DND-41 (cell line): ENCODE data around the gene CTTNBP2.

ENCODE experiments used
- ATAC-seq: fragments of 200-7000 bp; cut with Tn5 transposase; 3 replicates; pipeline ENCODE4 v1.9.1; 2021; ENCODE audit warnings: low read depth; ENCODE audit not compliant: insufficient read depth
- DNase-seq: peaks from one replicate; pipeline ENCODE4 v3.0.0-alpha.2; 2020
- H2AFZ ChIP-seq: 2 replicates; pipeline ENCODE4 v1.6.0; 2012; ENCODE audit warnings: low read depth, low read length
- H3K27ac ChIP-seq: 2 replicates; pipeline ENCODE4 v1.5.1; 2012; ENCODE audit warnings: low read length, inconsistent platforms
- H3K27me3 ChIP-seq: fragments of 200-600 bp; sonication (generic); 2 replicates; pipeline ENCODE4 v1.6.0; 2012; ENCODE audit warnings: low read length, mild to moderate bottlenecking, inconsistent platforms; ENCODE audit not compliant: insufficient read depth, poor library complexity
- H3K36me3 ChIP-seq: 2 replicates; pipeline ENCODE4 v1.5.1; 2012; ENCODE audit warnings: low read length, inconsistent platforms; ENCODE audit not compliant: insufficient read depth
- H3K4me1 ChIP-seq: 2 replicates; pipeline ENCODE4 v1.5.1; 2012; ENCODE audit warnings: mild to moderate bottlenecking, low read length; ENCODE audit not compliant: insufficient read depth
- H3K4me2 ChIP-seq: 2 replicates; pipeline ENCODE4 v1.6.0; 2012; ENCODE audit warnings: mild to moderate bottlenecking, moderate library complexity, low read length, inconsistent platforms; ENCODE audit not compliant: insufficient read depth
- H3K4me3 ChIP-seq, 2 experiments: fragments of 200-600 bp in 1 of 2; shearing (Covaris generic) in 1 of 2; 2 replicates each; pipeline ENCODE4 v1.5.1; 2012 to 2016; ENCODE audit warnings: inconsistent platforms in 2 of 2, low read length in 2 of 2, mild to moderate bottlenecking in 2 of 2, low read depth in 1 of 2, moderate library complexity in 1 of 2
- H3K79me2 ChIP-seq: 2 replicates; pipeline ENCODE4 v1.6.0; 2012; ENCODE audit warnings: low read length, inconsistent platforms; ENCODE audit not compliant: insufficient read depth
- H3K9ac ChIP-seq: 2 replicates; pipeline ENCODE4 v1.6.0; 2012; ENCODE audit warnings: low read depth, mild to moderate bottlenecking, inconsistent platforms, low read length, moderate library complexity
- H3K9me3 ChIP-seq: 2 replicates; pipeline ENCODE4 v1.5.1; 2012; ENCODE audit warnings: low read length, moderate library complexity, mild to moderate bottlenecking, inconsistent platforms; ENCODE audit not compliant: insufficient read depth, severe bottlenecking
- H4K20me1 ChIP-seq: 2 replicates; pipeline ENCODE4 v1.6.0; 2012; ENCODE audit warnings: low read length; ENCODE audit not compliant: insufficient read depth
- EZH2 ChIP-seq: IDR thresholded peaks from 3 replicates; pipeline ENCODE4 v1.6.1; 2012; ENCODE audit warnings: borderline replicate concordance, low read depth, mild to moderate bottlenecking, moderate library complexity, low read length, inconsistent platforms; ENCODE audit not compliant: severe bottlenecking
- TF ChIP-seq, protein P1 (sequence below): IDR thresholded peaks from 2 replicates; pipeline ENCODE4 v1.5.1; 2012; ENCODE audit warnings: borderline replicate concordance, low read length, moderate library complexity, mild to moderate bottlenecking; ENCODE audit not compliant: poor library complexity, severe bottlenecking; ENCODE audit errors: extremely low read depth

CTTNBP2 gene

DNA sequence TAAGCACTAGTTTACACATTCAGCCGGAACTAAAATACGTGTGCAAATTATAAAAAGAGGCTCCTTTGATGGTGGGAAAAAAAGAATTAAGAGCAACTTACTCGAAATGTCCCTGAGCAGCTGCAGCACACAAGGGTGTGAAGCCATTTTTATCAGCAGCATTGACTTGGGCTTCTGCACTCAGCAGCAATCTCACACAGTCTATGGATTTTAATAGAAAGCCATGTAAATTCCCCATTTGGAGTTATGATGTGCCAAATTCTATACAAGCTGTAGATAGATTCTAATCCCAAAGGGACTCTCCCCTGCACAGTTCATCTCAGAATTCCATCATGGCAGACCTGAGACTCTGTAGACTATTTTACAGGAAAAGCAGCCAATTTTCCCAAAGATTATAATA, 90.5 kb downstream of the CTTNBP2 start:
- ATAC-seq = no peak
- Histone ChIP-seq H3K9ac (no peak overlapping the region), H3K36me3 (no peaks in the 10 kb centered on the region), H3K27me3 (peaks cover 8% of the 10 kb centered on the region), H3K27ac (no peak overlapping the region), H3K9me3 (no peaks in the 10 kb centered on the region), H3K79me2 (no peaks in the 10 kb centered on the region), H3K4me1 (no peaks in the 10 kb centered on the region), H3K4me3 (no peak overlapping the region), H3K4me2 (no peak overlapping the region), H4K20me1 (no peaks in the 10 kb centered on the region), H2AFZ (no peak overlapping the region)
- DNase-seq = no peak
- TF ChIP-seq, protein P1, sequence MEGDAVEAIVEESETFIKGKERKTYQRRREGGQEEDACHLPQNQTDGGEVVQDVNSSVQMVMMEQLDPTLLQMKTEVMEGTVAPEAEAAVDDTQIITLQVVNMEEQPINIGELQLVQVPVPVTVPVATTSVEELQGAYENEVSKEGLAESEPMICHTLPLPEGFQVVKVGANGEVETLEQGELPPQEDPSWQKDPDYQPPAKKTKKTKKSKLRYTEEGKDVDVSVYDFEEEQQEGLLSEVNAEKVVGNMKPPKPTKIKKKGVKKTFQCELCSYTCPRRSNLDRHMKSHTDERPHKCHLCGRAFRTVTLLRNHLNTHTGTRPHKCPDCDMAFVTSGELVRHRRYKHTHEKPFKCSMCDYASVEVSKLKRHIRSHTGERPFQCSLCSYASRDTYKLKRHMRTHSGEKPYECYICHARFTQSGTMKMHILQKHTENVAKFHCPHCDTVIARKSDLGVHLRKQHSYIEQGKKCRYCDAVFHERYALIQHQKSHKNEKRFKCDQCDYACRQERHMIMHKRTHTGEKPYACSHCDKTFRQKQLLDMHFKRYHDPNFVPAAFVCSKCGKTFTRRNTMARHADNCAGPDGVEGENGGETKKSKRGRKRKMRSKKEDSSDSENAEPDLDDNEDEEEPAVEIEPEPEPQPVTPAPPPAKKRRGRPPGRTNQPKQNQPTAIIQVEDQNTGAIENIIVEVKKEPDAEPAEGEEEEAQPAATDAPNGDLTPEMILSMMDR = no peak

DNA sequence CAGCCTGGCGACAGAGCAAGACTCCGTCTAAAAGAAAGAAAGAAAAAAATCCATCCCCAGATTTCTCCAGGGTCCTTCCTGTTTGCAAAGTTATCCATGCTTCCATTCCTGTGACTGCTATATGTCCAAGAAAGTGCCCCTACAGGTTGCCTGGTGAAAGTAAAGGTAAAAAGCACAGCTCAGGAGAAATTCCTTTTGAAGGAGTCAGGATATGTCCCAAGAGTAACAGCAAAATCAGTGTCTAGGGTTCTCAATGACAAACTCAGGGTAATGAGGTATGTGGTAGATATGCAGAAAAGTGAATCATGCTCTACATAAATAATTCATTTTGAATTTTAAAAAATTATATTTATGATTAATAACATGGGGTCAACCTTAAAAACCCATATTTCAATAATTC, 91.5 kb downstream of the CTTNBP2 start:
- H3K27me3 ChIP-seq = peaks cover 11% of the 10 kb centered on the region
- H3K36me3 ChIP-seq = no peaks in the 10 kb centered on the region
- no peak overlapping the region for H3K4me3 ChIP-seq
- H3K27ac ChIP-seq = no peak overlapping the region
- H2AFZ ChIP-seq = no peak overlapping the region
- ATAC-seq = no peak
- no peaks in the 10 kb centered on the region for H3K4me1 ChIP-seq
- DNase-seq = no peak
- no peaks in the 10 kb centered on the region for H3K79me2 ChIP-seq
- no peaks in the 10 kb centered on the region for H3K9me3 ChIP-seq
- TF ChIP-seq, protein P1 = no peak
- TF ChIP-seq EZH2 = no peak
- no peak overlapping the region for H3K9ac ChIP-seq
- no peak overlapping the region for H3K4me2 ChIP-seq
- H4K20me1 ChIP-seq = no peaks in the 10 kb centered on the region

DNA sequence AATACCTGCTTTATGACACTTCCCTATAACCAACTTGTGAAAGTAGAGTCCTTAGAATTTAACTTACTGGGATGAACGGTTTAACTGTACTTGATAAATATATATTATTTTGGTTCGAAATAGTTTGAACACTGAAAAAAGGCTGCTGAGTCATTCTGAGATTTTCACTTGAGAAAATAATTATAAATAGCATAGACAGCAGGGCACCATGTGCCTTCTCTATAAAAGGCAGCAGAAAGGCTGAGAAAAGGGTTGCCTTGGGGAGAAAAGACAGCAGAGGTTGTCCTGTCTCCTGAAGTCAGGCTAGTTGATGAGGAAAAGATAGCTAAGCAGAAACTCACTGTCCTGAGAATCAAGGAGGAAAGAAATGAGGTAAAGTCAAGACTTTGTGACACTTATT, 92.4 kb downstream of the CTTNBP2 start:
- no peak overlapping the region for H2AFZ ChIP-seq
- H4K20me1 ChIP-seq = no peaks in the 10 kb centered on the region
- TF ChIP-seq, protein P1 = no peak
- no peak for TF ChIP-seq EZH2
- no peak overlapping the region for H3K4me2 ChIP-seq
- DNase-seq = no peak
- H3K9ac ChIP-seq = no peak overlapping the region
- no peaks in the 10 kb centered on the region for H3K9me3 ChIP-seq
- H3K4me3 ChIP-seq = no peak overlapping the region
- peaks cover 19% of the 10 kb centered on the region for H3K27me3 ChIP-seq
- no peak overlapping the region for H3K27ac ChIP-seq
- no peaks in the 10 kb centered on the region for H3K4me1 ChIP-seq
- ATAC-seq = no peak
- no peaks in the 10 kb centered on the region for H3K79me2 ChIP-seq
- H3K36me3 ChIP-seq = no peaks in the 10 kb centered on the region
